SK-N-SH (cell line): ENCODE data around the gene FDXR. TPM values are rescaled to one million over a fixed set of nuclear protein-coding genes. Genes with fewer than 3 reads are reported as not detected.

Experiments
- CTCF ChIA-PET: fragments of 300-600, 350-600 bp; formaldehyde crosslinking; extraction: SDS; loops from one replicate; lab custom pipeline; 2021; lab: Yijun Ruan, JAX
- POLR2A ChIA-PET: fragments of 350-600 bp; sonication (Branson Sonifier 250); formaldehyde crosslinking; extraction: SDS; loops from one replicate; lab custom pipeline; 2020; ENCODE audit warnings: antibody characterized with exemption, inconsistent platforms; lab: Yijun Ruan, JAX
- DNase-seq: peaks from one replicate; pipeline ENCODE4 v3.0.0; 2012
- H2AFZ ChIP-seq: fragments of 200-600 bp; sonication (generic); 2 replicates; pipeline ENCODE4 v1.8.1; 2016; ENCODE audit warnings: antibody characterized with exemption, mild to moderate bottlenecking, low read depth
- H3F3A ChIP-seq: fragments of 200-600 bp; sonication (generic); replicated peaks from 2 replicates; pipeline ENCODE3; 2016; ENCODE audit warnings: antibody characterized with exemption, mild to moderate bottlenecking; ENCODE audit not compliant: insufficient read depth
- H3K27ac ChIP-seq, 2 experiments: fragments of 200-500 bp in 1 of 2; fragments of 200-600 bp in 1 of 2; sonication (Bioruptor generic) in 1 of 2; sonication (generic), shearing (Covaris generic) in 1 of 2; 2 replicates each; pipeline versions ENCODE4 v1.5.1 to v1.6.1; 2014 to 2016; ENCODE audit warnings: low read depth in 2 of 2, inconsistent platforms in 1 of 2, low read length in 1 of 2, mild to moderate bottlenecking in 1 of 2, mixed read lengths in 1 of 2
- H3K27me3 ChIP-seq: fragments of 200-600 bp; sonication (generic), shearing (Covaris generic); 2 replicates; pipeline ENCODE4 v1.6.1; 2016; ENCODE audit warnings: mixed run types; ENCODE audit not compliant: insufficient read depth
- H3K36me3 ChIP-seq, 2 experiments: fragments of 200-500 bp in 1 of 2; fragments of 200-600 bp in 1 of 2; sonication (Bioruptor generic) in 1 of 2; sonication (generic) in 1 of 2; replicated peaks in 1 of 2; 2 replicates each; pipeline versions ENCODE3 to v1.5.1; 2014 to 2016; ENCODE audit warnings: low read length in 1 of 2, mild to moderate bottlenecking in 1 of 2; ENCODE audit not compliant: insufficient read depth in 2 of 2, control insufficient read depth in 1 of 2
- H3K4me1 ChIP-seq, 2 experiments: fragments of 200-500 bp in 1 of 2; fragments of 200-600 bp in 1 of 2; sonication (Bioruptor generic) in 1 of 2; sonication (generic), shearing (Covaris generic) in 1 of 2; 2 replicates each; pipeline versions ENCODE4 v1.5.1 to v1.6.1; 2014 to 2016; ENCODE audit warnings: low read depth in 1 of 2, low read length in 1 of 2, mixed run types in 1 of 2; ENCODE audit not compliant: insufficient read depth in 2 of 2, control insufficient read depth in 1 of 2
- H3K4me2 ChIP-seq: fragments of 200-600 bp; sonication (generic), shearing (Covaris generic); 2 replicates; pipeline ENCODE4 v1.6.1; 2017; ENCODE audit warnings: mixed run types
- H3K4me3 ChIP-seq, 2 experiments: fragments of 200-500 bp in 1 of 2; fragments of 200-600 bp in 1 of 2; sonication (Bioruptor generic) in 1 of 2; sonication (generic), shearing (Covaris generic) in 1 of 2; 2 replicates each; pipeline versions ENCODE4 v1.5.1 to v1.8.1; 2014 to 2016; ENCODE audit warnings: low read depth in 2 of 2, inconsistent platforms in 1 of 2, low read length in 1 of 2, mild to moderate bottlenecking in 1 of 2, mixed read lengths in 1 of 2, moderate library complexity in 1 of 2
- H3K79me2 ChIP-seq: fragments of 200-600 bp; sonication (generic); 2 replicates; pipeline ENCODE4 v1.8.1; 2017; ENCODE audit warnings: mild to moderate bottlenecking; ENCODE audit not compliant: insufficient read depth
- H3K9ac ChIP-seq: fragments of 200-600 bp; sonication (generic); 2 replicates; pipeline ENCODE4 v1.6.1; 2017; ENCODE audit warnings: mixed run types
- H3K9me2 ChIP-seq: fragments of 200-600 bp; sonication (generic); 2 replicates; pipeline ENCODE4 v1.6.1; 2017; ENCODE audit warnings: mixed run types
- H3K9me3 ChIP-seq: fragments of 200-600 bp; sonication (generic); 2 replicates; pipeline ENCODE4 v1.6.1; 2017; ENCODE audit warnings: mixed run types, mild to moderate bottlenecking, moderate library complexity
- H4K20me1 ChIP-seq: fragments of 200-600 bp; sonication (generic); 2 replicates; pipeline ENCODE4 v1.6.1; 2017; ENCODE audit warnings: mild to moderate bottlenecking, mixed run types; ENCODE audit not compliant: insufficient read depth
- CHD2 ChIP-seq: fragments of 150-350 bp; IDR thresholded peaks from 2 replicates; pipeline ENCODE4 v1.6.1; 2018; ENCODE audit warnings: low read length; ENCODE audit not compliant: partially characterized antibody
- CTCF ChIP-seq: fragments of 200-600 bp; sonication (generic); IDR thresholded peaks from 2 replicates; pipeline ENCODE4 v1.6.1; 2017; ENCODE audit warnings: antibody characterized with exemption, mild to moderate bottlenecking, moderate library complexity
- ELF1 ChIP-seq: IDR thresholded peaks from 2 replicates; pipeline ENCODE4 v1.4.0; 2012
- FOXM1 ChIP-seq: IDR thresholded peaks from 2 replicates; pipeline ENCODE4 v1.4.0; 2012; ENCODE audit warnings: low read depth, mild to moderate bottlenecking
- GABPA ChIP-seq: IDR thresholded peaks from 2 replicates; pipeline ENCODE4 v1.4.0; 2012; ENCODE audit warnings: low read depth, mild to moderate bottlenecking
- MAX ChIP-seq: IDR thresholded peaks from 2 replicates; pipeline ENCODE4 v1.4.0; 2012; ENCODE audit warnings: low read depth
- MEF2A ChIP-seq: IDR thresholded peaks from 2 replicates; pipeline ENCODE4 v1.4.0; 2012; ENCODE audit warnings: low read depth, borderline replicate concordance
- MXI1 ChIP-seq: IDR thresholded peaks from 2 replicates; pipeline ENCODE4 v1.6.1; 2012; ENCODE audit warnings: mild to moderate bottlenecking, low read depth, low read length, improper control_type of control experiment
- NFIC ChIP-seq: IDR thresholded peaks from 2 replicates; pipeline ENCODE4 v1.4.0; 2012; ENCODE audit warnings: borderline replicate concordance
- POLR2AphosphoS5 ChIP-seq: IDR thresholded peaks from 2 replicates; pipeline ENCODE4 v1.6.1; 2012; ENCODE audit warnings: low read depth, low read length
- REST ChIP-seq: IDR thresholded peaks from 2 replicates; pipeline ENCODE4 v1.6.1; 2012; ENCODE audit warnings: mild to moderate bottlenecking, low read depth, low read length, moderate library complexity
- RXRA ChIP-seq: IDR thresholded peaks from 2 replicates; pipeline ENCODE4 v1.4.0; 2012; ENCODE audit warnings: low read depth, mild to moderate bottlenecking, borderline replicate concordance
- SMC3 ChIP-seq: IDR thresholded peaks from 2 replicates; pipeline ENCODE4 v1.6.1; 2012; ENCODE audit warnings: low read depth, low read length, improper control_type of control experiment
- TAF1 ChIP-seq: IDR thresholded peaks from 2 replicates; pipeline ENCODE4 v1.6.1; 2012; ENCODE audit warnings: low read depth, mild to moderate bottlenecking, low read length, moderate library complexity, borderline replicate concordance
- TCF12 ChIP-seq: IDR thresholded peaks from 2 replicates; pipeline ENCODE4 v1.4.0; 2012
- TEAD4 ChIP-seq: IDR thresholded peaks from 2 replicates; pipeline ENCODE4 v1.4.0; 2012; ENCODE audit warnings: mild to moderate bottlenecking, borderline replicate concordance; ENCODE audit not compliant: insufficient read depth
- WGBS: methylation state at CpG from one replicate; pipeline ENCODE4 v1.1.6; 2017; ENCODE audit warnings: low lambda C conversion rate; 5-methylcytosine and 5-hydroxymethylcytosine counted together
- polyA plus RNA-seq, 3 experiments: library from polyadenylated mRNA; depleted of rRNA; stranded (reverse); fragments of >200 nt; gene quantifications; 2 replicates each; pipeline ENCODE4 v1.2.3, GENCODE V29; 2012
- TF ChIP-seq, protein P1 (sequence below): IDR thresholded peaks from 2 replicates; pipeline ENCODE4; 2012
- TF ChIP-seq, protein P2 (sequence below): fragments of 150-350 bp; IDR thresholded peaks from 2 replicates; pipeline ENCODE4 v1.6.1; 2016; ENCODE audit warnings: mild to moderate bottlenecking, low read depth, low read length

FDXR gene
- polyA plus RNA-seq, 1 of the 3 experiments (the other 2 are of a cell fraction) = 86.7 TPM

DNA sequence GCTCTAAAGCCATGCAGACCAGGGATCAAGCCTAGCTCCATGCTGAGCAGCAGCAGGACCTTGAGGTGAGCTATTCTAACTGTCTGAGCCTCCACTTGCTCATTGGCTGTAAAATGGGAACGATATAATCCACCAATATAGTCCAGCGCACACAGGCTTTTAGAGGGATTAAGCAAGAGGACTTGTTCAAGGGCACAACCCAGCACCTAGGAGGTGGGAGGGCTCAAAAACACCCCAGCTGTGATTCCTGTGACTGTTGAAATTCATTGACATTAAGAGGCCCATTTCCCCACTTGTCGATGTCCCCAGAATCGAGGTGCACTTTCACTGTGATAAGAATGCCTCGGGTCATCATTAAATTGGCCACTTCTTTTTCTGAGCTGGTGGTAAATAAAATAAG lies 46.1 kb upstream of the FDXR start (continued):
- no peak for TF ChIP-seq REST
- TF ChIP-seq NFIC = no peak
- TF ChIP-seq MEF2A = no peak
- TF ChIP-seq RXRA = no peak
- TF ChIP-seq, protein P1, sequence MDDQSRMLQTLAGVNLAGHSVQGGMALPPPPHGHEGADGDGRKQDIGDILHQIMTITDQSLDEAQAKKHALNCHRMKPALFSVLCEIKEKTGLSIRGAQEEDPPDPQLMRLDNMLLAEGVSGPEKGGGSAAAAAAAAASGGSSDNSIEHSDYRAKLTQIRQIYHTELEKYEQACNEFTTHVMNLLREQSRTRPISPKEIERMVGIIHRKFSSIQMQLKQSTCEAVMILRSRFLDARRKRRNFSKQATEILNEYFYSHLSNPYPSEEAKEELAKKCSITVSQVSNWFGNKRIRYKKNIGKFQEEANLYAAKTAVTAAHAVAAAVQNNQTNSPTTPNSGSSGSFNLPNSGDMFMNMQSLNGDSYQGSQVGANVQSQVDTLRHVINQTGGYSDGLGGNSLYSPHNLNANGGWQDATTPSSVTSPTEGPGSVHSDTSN = no peak

DNA sequence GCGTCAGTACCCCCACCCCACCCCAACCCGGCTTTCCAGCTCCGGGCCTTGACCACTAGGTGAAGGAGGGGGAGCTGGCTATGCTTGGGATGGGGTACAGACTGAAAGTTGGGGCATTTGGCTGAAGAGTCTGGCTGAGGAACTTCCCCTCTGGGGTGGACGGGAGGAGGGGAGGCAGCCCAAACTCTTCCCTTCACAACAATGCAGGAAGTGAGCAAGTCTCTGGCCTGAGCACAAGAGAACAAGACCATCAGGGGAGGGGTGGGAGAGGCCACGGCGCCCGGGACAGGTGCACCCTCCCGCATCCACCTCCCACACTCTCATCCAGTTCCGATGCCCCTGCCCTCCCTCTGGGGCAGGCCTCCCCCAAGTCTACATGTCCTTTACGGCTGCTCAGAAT lies 44.6 kb upstream of the FDXR start:
- Histone ChIP-seq H3K27me3 (peaks cover 9% of the 10 kb centered on the region; the same call in 1 of the 2 replicates), H3K9me3 (no peaks in the 10 kb centered on the region), H3K4me2 (no peak overlapping the region), H3K79me2 (no peaks in the 10 kb centered on the region), H3K36me3 (no peaks in the 10 kb centered on the region), H3F3A (no peaks in the 10 kb centered on the region), H3K9me2 (no peaks in the 10 kb centered on the region), H3K4me1 (no peaks in the 10 kb centered on the region), H2AFZ (no peak overlapping the region), H3K4me3 (no peak overlapping the region), H4K20me1 (no peaks in the 10 kb centered on the region), H3K27ac (no peak overlapping the region), H3K9ac (no peak overlapping the region)
- no peak for DNase-seq
- ChIA-PET POLR2A (no interaction called here), CTCF (interaction anchor here (1.6 kb wide), 1 partner anchor 40 kb away, joined by 6 read pairs; no protein-coding TSS in a partner anchor)
- WGBS = 68% methylated on average over 10 of the region's 10 CpGs
- TF ChIP-seq TAF1 (no peak), POLR2AphosphoS5 (no peak), CHD2 (no peak), MXI1 (no peak), ELF1 (no peak), CTCF (no peak), MAX (no peak), REST (no peak), TEAD4 (no peak), MEF2A (no peak), GABPA (no peak), TCF12 (no peak), FOXM1 (no peak), SMC3 (no peak)
- TF ChIP-seq, protein P1 = no peak
- TF ChIP-seq, protein P2, sequence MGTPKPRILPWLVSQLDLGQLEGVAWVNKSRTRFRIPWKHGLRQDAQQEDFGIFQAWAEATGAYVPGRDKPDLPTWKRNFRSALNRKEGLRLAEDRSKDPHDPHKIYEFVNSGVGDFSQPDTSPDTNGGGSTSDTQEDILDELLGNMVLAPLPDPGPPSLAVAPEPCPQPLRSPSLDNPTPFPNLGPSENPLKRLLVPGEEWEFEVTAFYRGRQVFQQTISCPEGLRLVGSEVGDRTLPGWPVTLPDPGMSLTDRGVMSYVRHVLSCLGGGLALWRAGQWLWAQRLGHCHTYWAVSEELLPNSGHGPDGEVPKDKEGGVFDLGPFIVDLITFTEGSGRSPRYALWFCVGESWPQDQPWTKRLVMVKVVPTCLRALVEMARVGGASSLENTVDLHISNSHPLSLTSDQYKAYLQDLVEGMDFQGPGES = no peak
